Lower leg skin (tissue), 3 donors: ENCODE data around the gene EPS8L2.

ENCODE experiments used
- CTCF ChIP-seq, 3 donors: fragments of 450-650 bp; IDR thresholded peaks; one replicate each; pipeline ENCODE4 v1.5.1; 2016; ENCODE audit warnings: antibody characterized with exemption in 3 of 3, mild to moderate bottlenecking in 3 of 3, moderate library complexity in 2 of 3
- POLR2A ChIP-seq, 2 donors: fragments of 450-650 bp; IDR thresholded peaks; one replicate each; pipeline ENCODE4 v1.6.1; 2016 to 2017; ENCODE audit warnings: antibody characterized with exemption in 2 of 2, mild to moderate bottlenecking in 1 of 2, moderate library complexity in 1 of 2

DNA sequence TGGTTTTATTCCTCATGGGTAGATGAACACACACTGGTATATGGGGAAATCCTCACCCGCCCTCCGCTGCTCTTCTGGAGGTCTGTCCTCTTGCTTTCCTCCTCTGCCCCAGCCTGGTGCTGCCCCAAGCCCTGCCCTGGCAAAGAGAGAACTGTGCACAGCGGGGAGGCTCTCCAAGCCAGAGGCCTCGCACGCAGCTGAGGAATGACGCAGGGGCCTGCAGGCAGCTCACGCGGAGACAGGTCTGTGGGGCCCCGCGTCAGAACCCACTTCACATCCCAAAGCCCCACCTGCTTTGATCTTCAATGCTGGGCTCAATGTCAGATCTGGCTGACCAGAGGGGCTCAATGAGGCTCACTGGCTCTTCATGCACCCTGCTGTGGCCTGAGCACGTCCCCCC is 61.2 kb downstream of the EPS8L2 start:
- TF ChIP-seq CTCF (IDR thresholded peaks at IDR 0.05) (no peak), POLR2A (IDR thresholded peaks at IDR 0.05) (no peak)
